Epithelial cell of esophagus (primary cell): ENCODE measurements around the gene ABHD8.

Experiments used
- DNase-seq: peaks from one replicate; pipeline ENCODE4 v3.0.0; 2010; ENCODE audit warnings: low read depth
- H3K4me3 ChIP-seq: 2 replicates; pipeline ENCODE4 v1.5.1; 2011; ENCODE audit warnings: mild to moderate bottlenecking, low read length, control low read depth
- TF ChIP-seq, protein P1 (sequence below): IDR thresholded peaks from 2 replicates; pipeline ENCODE4 v1.5.1; 2011; ENCODE audit warnings: low read depth, mild to moderate bottlenecking, low read length, control low read depth, inconsistent platforms; ENCODE audit not compliant: insufficient read depth; ENCODE audit errors: missing control alignments

Gene ABHD8

DNA sequence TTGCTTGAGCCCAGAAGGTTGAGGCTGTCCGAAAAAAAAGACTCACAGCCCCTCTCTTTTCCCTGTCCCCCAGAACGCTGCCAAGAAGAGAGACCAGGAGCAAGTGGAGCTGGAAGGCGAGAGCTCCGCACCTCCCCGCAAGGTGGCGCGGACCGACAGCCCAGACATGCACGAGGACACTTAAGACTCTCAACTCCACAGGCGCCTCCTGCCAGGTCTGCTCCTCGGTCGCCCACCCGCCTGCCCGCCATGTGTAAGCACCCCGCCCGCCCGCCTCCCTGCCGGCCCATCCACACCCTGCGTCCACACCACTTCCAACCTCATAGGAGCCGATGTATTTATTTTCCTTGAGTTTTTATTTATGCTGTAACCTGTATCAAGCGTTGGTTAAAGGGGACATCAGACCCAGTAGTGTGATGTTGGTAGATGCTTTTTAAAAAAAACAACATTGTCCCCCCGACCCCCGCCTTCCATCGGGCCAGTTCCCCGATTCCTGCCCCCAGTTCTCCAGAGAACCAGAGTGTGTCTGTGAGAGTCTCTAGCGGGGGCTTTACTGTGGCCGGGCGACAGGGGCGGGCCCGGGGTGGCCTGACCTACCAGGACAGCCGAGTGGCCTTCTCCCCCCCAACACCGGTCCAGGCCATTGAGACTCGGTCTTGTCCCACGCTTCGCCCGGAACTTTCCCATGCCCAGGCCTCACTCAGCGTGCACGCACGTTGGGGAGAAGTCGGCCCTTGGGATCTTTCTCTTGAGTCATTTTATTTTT, 16.4 kb upstream of the ABHD8 start:
- TF ChIP-seq, protein P1, sequence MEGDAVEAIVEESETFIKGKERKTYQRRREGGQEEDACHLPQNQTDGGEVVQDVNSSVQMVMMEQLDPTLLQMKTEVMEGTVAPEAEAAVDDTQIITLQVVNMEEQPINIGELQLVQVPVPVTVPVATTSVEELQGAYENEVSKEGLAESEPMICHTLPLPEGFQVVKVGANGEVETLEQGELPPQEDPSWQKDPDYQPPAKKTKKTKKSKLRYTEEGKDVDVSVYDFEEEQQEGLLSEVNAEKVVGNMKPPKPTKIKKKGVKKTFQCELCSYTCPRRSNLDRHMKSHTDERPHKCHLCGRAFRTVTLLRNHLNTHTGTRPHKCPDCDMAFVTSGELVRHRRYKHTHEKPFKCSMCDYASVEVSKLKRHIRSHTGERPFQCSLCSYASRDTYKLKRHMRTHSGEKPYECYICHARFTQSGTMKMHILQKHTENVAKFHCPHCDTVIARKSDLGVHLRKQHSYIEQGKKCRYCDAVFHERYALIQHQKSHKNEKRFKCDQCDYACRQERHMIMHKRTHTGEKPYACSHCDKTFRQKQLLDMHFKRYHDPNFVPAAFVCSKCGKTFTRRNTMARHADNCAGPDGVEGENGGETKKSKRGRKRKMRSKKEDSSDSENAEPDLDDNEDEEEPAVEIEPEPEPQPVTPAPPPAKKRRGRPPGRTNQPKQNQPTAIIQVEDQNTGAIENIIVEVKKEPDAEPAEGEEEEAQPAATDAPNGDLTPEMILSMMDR, result no peak
- H3K4me3 ChIP-seq, result no peak overlapping the region
- DNase-seq, result no peak

DNA sequence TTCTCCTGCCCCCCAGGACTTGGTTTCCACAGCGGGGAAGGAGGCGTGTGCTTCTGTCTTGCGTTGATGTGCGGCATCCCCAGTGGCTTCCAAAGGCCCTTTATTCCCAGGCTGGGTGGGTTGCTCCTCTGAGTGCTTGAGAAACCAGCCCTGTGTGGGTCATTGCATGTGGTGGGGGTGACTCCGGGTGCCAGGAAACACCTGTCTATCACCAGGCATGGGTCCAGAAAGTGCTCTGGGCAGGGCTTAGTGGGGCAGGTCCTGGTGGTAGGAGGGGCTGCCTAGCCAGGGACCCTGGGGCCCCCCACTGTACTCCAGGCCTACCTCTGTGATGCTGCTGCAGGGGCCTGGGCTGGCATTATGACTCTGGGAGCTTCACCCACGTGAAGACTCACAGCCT, 15.7 kb upstream of the ABHD8 start:
- H3K4me3 ChIP-seq, result no peak overlapping the region
- DNase-seq, result no peak
- TF ChIP-seq, protein P1, result no peak

- DNase-seq, result no peak
- H3K4me3 ChIP-seq, result no peak overlapping the region
- TF ChIP-seq, protein P1, result no peak
Observed at GRCh38 chr19:17314007-17314593, 10.9 kb upstream of the ABHD8 start.

- TF ChIP-seq, protein P1, result no peak
- no peak for DNase-seq
- no peak overlapping the region for H3K4me3 ChIP-seq
Observed at GRCh38 chr19:17312189-17313113, 9.2 kb upstream of the ABHD8 start.

- DNase-seq, result peak; percentile 77
- TF ChIP-seq, protein P1, result no peak
- no peak overlapping the region for H3K4me3 ChIP-seq
Observed at GRCh38 chr19:17311455-17312188, 8.4 kb upstream of the ABHD8 start.

DNA sequence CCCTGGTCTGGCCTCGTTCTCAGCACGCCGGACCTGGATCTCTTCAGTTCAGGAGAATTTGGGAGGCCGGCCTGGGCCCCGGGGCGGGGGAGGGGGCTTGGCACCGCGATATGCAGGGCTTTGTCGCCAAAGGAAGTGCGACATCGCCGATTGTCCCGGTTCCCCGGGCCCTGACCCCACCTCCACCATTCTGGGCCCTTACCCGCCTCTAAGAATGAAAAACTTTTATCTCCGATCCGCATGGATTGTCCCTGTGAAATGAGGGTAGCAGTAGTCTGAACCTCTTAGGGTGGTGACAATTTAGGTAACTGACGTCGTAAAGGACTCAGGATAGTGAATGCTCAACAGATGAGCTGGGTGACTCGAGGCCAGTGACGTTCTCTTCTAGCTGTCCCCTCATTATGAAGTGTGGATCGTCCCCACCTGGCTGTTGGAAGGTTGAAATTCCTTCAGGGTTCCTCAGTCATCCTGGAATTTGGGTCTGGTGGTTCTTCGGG, 6.8 kb upstream of the ABHD8 start:
- TF ChIP-seq, protein P1, result no peak
- DNase-seq, result no peak
- H3K4me3 ChIP-seq, result peak overlapping the region; percentile 82
